HepG2 (cell line): ENCODE results near the gene TRIM31. TPM values are rescaled to one million over a fixed set of nuclear protein-coding genes. Genes with fewer than 3 reads are reported as not detected.

Experiments
- CBFB ChIP-seq: sonication (generic); formaldehyde crosslinking; IDR thresholded peaks from 2 replicates; pipeline ENCODE4 v1.4.0; 2020; ENCODE audit warnings: missing genetic modification reagents
- CENPT ChIP-seq: sonication (generic); formaldehyde crosslinking; IDR thresholded peaks from 2 replicates; pipeline ENCODE4 v1.8.0; 2022; ENCODE audit warnings: low read depth, mild to moderate bottlenecking, moderate library complexity, missing genetic modification reagents
- CHD4 ChIP-seq: fragments of 200-600 bp; sonication (generic); IDR thresholded peaks from 2 replicates; pipeline ENCODE4 v1.7.0; 2017; ENCODE audit warnings: mild to moderate bottlenecking, low read length, borderline replicate concordance
- HNF1A ChIP-seq, 2 experiments: sonication (generic) in 1 of 2; formaldehyde crosslinking in 1 of 2; IDR thresholded peaks; 2 replicates each; pipeline versions ENCODE4 v1.4.0 to v1.6.1; 2016 to 2020; ENCODE audit warnings: borderline replicate concordance in 1 of 2, low read depth in 1 of 2, mild to moderate bottlenecking in 1 of 2, missing genetic modification reagents in 1 of 2
- MEF2D ChIP-seq: sonication (generic); formaldehyde crosslinking; IDR thresholded peaks from 2 replicates; pipeline ENCODE4 v1.5.1; 2020; ENCODE audit warnings: mild to moderate bottlenecking, missing genetic modification reagents
- MXD1 ChIP-seq: sonication (generic); formaldehyde crosslinking; IDR thresholded peaks from 2 replicates; pipeline ENCODE4 v1.4.0; 2020; ENCODE audit warnings: mild to moderate bottlenecking, missing genetic modification reagents
- MYPOP ChIP-seq: sonication (generic); formaldehyde crosslinking; IDR thresholded peaks from 2 replicates; pipeline ENCODE4 v1.8.1; 2023; ENCODE audit warnings: mild to moderate bottlenecking, moderate library complexity, missing genetic modification reagents
- POLR2G ChIP-seq: fragments of 200-400 bp; formaldehyde crosslinking; IDR thresholded peaks from 2 replicates; pipeline ENCODE4 v1.6.1; 2018; ENCODE audit warnings: mild to moderate bottlenecking, low read depth, low read length, moderate library complexity
- RBAK ChIP-seq: sonication (generic); formaldehyde crosslinking; IDR thresholded peaks from 2 replicates; pipeline ENCODE4 v1.5.1; 2020; ENCODE audit warnings: mild to moderate bottlenecking, missing genetic modification reagents
- RBFOX2 ChIP-seq: fragments of 200-400 bp; formaldehyde crosslinking; IDR thresholded peaks from 2 replicates; pipeline ENCODE4 v1.6.1; 2017; ENCODE audit warnings: low read depth, mild to moderate bottlenecking, low read length
- SRSF4 ChIP-seq: fragments of 200-400 bp; formaldehyde crosslinking; IDR thresholded peaks from one replicate; pipeline ENCODE4 v1.6.1; 2018; ENCODE audit warnings: mild to moderate bottlenecking, low read depth, low read length, moderate library complexity; ENCODE audit not compliant: poor library complexity, severe bottlenecking
- TCF12 ChIP-seq, 2 experiments: fragments of 450-650 bp in 1 of 2; sonication (generic) in 1 of 2; formaldehyde crosslinking in 1 of 2; IDR thresholded peaks; 2 replicates each; pipeline versions ENCODE4 v1.6.1 to v1.8.0; 2017 to 2022; ENCODE audit warnings: antibody characterized with exemption in 1 of 2, mild to moderate bottlenecking in 1 of 2, missing genetic modification reagents in 1 of 2, moderate library complexity in 1 of 2
- YEATS2 ChIP-seq: sonication (generic); formaldehyde crosslinking; IDR thresholded peaks from 2 replicates; pipeline ENCODE4 v1.4.0; 2020; ENCODE audit warnings: missing genetic modification reagents, borderline replicate concordance
- ZNF101 ChIP-seq: sonication (generic); formaldehyde crosslinking; IDR thresholded peaks from 2 replicates; pipeline ENCODE4 v1.4.0; 2020; ENCODE audit warnings: mild to moderate bottlenecking, low read depth, missing genetic modification reagents, borderline replicate concordance
- ZNF136 ChIP-seq: sonication (generic); formaldehyde crosslinking; IDR thresholded peaks from 2 replicates; pipeline ENCODE4 v1.8.1; 2022; ENCODE audit warnings: low read depth, mild to moderate bottlenecking, moderate library complexity, missing genetic modification reagents
- ZNF230 ChIP-seq: sonication (generic); formaldehyde crosslinking; IDR thresholded peaks from 2 replicates; pipeline ENCODE4 v1.4.0; 2020; ENCODE audit warnings: mild to moderate bottlenecking, missing genetic modification reagents
- ZNF562 ChIP-seq: sonication (generic); formaldehyde crosslinking; IDR thresholded peaks from 2 replicates; pipeline ENCODE4 v1.8.0; 2022; ENCODE audit warnings: missing genetic modification reagents, borderline replicate concordance
- ZNF616 ChIP-seq: sonication (generic); formaldehyde crosslinking; IDR thresholded peaks from 2 replicates; pipeline ENCODE4 v1.5.0; 2020; ENCODE audit warnings: low read depth, mild to moderate bottlenecking, missing genetic modification reagents
- ZNF674 ChIP-seq: sonication (generic); formaldehyde crosslinking; IDR thresholded peaks from 2 replicates; pipeline ENCODE4 v1.5.0; 2020; ENCODE audit warnings: low read depth, mild to moderate bottlenecking, missing genetic modification reagents
- ZNF691 ChIP-seq: sonication (generic); formaldehyde crosslinking; IDR thresholded peaks from 2 replicates; pipeline ENCODE4 v1.4.0; 2020; ENCODE audit warnings: missing genetic modification reagents, low read depth, mild to moderate bottlenecking, borderline replicate concordance
- ZSCAN20 ChIP-seq: sonication (generic); formaldehyde crosslinking; IDR thresholded peaks from 2 replicates; pipeline ENCODE4 v1.4.0; 2020; ENCODE audit warnings: missing genetic modification reagents, mild to moderate bottlenecking, borderline replicate concordance
- polyA plus RNA-seq, 8 experiments: library from polyadenylated mRNA; depleted of rRNA in 3 of 8; stranded (reverse) in 7 of 8; unstranded in 1 of 8; fragments of >200 nt; fragmentation: Illumina TruSeq in 4 of 8; extraction: Trizol in 4 of 8; gene quantifications; 2 replicates each; pipeline versions ENCODE4 v1.2.1 to v1.2.3, GENCODE V29; 2011 to 2016; ENCODE audit warnings: low read depth in 4 of 8, missing spikeins in 1 of 8, mixed read lengths in 1 of 8; ENCODE audit not compliant: insufficient read depth in 1 of 8
- total RNA-seq, 5 experiments: library from RNA; depleted of rRNA; stranded (reverse); fragments of >200 nt; fragmentation: Illumina TruSeq; extraction: Trizol; gene quantifications; 2 replicates each; pipeline ENCODE4 v1.2.3, GENCODE V29; 2016; ENCODE audit warnings: low read depth in 1 of 5

The TRIM31 gene
- total and polyA plus RNA-seq, 2 of the 13 experiments (the other 11 are each of a cell fraction or from before 2014, with no cell fraction given) = 0.13 to 0.51 TPM

- TF ChIP-seq SRSF4 (no peak), TCF12 (IDR thresholded peaks at IDR 0.05) (no peak), TCF12 (CRISPR knock-in tag; IDR thresholded peaks at IDR 0.05) (peak; percentile 61; the same call in 1 of the 2 replicates), CHD4 (no peak), HNF1A (IDR thresholded peaks at IDR 0.05; ENCODE audit: low read depth) (peak; percentile 75), HNF1A (CRISPR knock-in tag; IDR thresholded peaks at IDR 0.05; ENCODE audit: borderline replicate concordance) (peak; percentile 77; the same call in 1 of the 2 replicates), MXD1 (CRISPR knock-in tag) (peak; percentile 65; the same call in 1 of the 2 replicates), ZSCAN20 (CRISPR knock-in tag) (peak; percentile 91), ZNF616 (CRISPR knock-in tag) (peak; percentile 62; the same call in 1 of the 2 replicates), POLR2G (peak; percentile 98), ZNF691 (CRISPR knock-in tag) (peak; percentile 34; the same call in 1 of the 2 replicates), ZNF562 (no peak), CBFB (peak; percentile 83), ZNF136 (CRISPR knock-in tag) (no peak), ZNF230 (CRISPR knock-in tag) (no peak; the same call in 1 of the 2 replicates), MYPOP (peak; percentile 93), RBFOX2 (peak; percentile 78), MEF2D (CRISPR knock-in tag) (peak; percentile 80; the same call in 1 of the 2 replicates), YEATS2 (peak; percentile 96), ZNF674 (CRISPR knock-in tag) (no peak), ZNF101 (CRISPR knock-in tag) (no peak), RBAK (CRISPR knock-in tag) (no peak), CENPT (CRISPR knock-in tag) (0 out of 2 replicates have a peak, but pooled peaks have one; percentile 1)
These were observed 51.6 kb downstream of the TRIM31 start, which contains the start of gene POLR1H (continued) for GRCh38 chr6:30061092-30061857.
